Activated CD4-positive, alpha-beta T cell treated with anti-CD3 and anti-CD28 coated beads, Interleukin-2, amount 10 ng/mL, durations not matched to agents 7 days and 5 days (primary cell): ENCODE data around the gene COL27A1. TPM values are rescaled to one million over a fixed set of nuclear protein-coding genes. Genes with fewer than 3 reads are reported as not detected.
A peak's percentile ranks its signal among the peaks of the same experiment; 100 is the strongest.
"Not testable (repeated sequence)": the region's sequence is repeated elsewhere in the genome, so short reads cannot be mapped to it uniquely, and the experiment has no call there.

Experiments
- CTCF ChIA-PET: fragments of 350-600 bp; sonication (Branson Sonifier 250); formaldehyde crosslinking; loops from one replicate; lab custom pipeline; 2021; ENCODE audit warnings: antibody characterized with exemption; lab: Charles Lee
- POLR2A ChIA-PET: fragments of 350-600 bp; sonication (Branson Sonifier 250); formaldehyde crosslinking; loops from one replicate; lab custom pipeline; 2021; ENCODE audit warnings: antibody characterized with exemption; lab: Charles Lee
- DNase-seq: peaks from one replicate; pipeline ENCODE4 v3.0.0-alpha.2; 2020
- H3K27ac Mint-ChIP-seq: one replicate; pipeline ENCODE4 v1.8.0; 2021; ENCODE audit warnings: mild to moderate bottlenecking, moderate library complexity, mixed read lengths
- H3K27me3 Mint-ChIP-seq: one replicate; pipeline ENCODE4 v1.8.0; 2021; ENCODE audit warnings: mixed read lengths
- H3K36me3 Mint-ChIP-seq: one replicate; pipeline ENCODE4 v1.8.0; 2021; ENCODE audit warnings: low read depth, mixed read lengths
- H3K4me1 Mint-ChIP-seq: one replicate; pipeline ENCODE4 v1.8.0; 2021; ENCODE audit warnings: mixed read lengths
- H3K4me3 Mint-ChIP-seq: one replicate; pipeline ENCODE4 v1.8.0; 2021; ENCODE audit warnings: mild to moderate bottlenecking, moderate library complexity, mixed read lengths
- H3K9me3 Mint-ChIP-seq: one replicate; pipeline ENCODE4 v1.8.0; 2021; ENCODE audit warnings: mixed read lengths
- total RNA-seq, 2 experiments: library from RNA; stranded (reverse); gene quantifications; one replicate each; pipeline ENCODE4 v1.2.3, GENCODE V29; 2021

COL27A1 gene
- total RNA-seq, 2 experiments from 2014 or later: 0.15 to 0.22 TPM

DNA sequence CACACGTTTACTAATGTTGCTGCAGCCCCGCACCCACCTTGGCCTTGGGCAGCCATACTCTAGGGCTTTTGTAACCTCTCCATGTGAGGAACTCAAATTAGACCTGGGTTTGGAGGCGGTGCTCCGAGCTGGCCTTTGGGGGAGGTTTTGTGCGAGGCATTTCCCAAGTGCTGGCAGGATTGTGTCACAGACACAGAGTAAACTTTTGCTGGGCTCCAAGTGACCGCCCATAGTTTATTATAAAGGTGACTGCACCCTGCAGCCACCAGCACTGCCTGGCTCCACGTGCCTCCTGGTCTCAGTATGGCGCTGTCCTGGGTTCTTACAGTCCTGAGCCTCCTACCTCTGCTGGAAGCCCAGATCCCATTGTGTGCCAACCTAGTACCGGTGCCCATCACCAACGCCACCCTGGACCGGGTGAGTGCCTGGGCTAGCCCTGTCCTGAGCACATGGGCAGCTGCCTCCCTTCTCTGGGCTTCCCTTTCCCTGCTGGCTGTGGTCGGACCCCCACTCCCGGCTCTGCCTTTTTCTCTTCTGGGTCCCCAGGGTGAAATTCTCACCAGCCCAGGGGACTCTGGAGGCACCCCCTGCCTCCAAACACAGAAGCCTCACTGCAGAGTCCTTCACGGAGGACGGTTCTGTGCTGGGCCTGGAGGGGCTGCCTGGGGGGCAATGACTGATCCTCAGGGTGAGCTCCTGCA lies 167.6 kb downstream of the COL27A1 start, which contains the start of gene ORM1:
Gene ORM1 (plus strand): TSS at position 268 of the 701 bp plus-strand sequence. CDS start 36 bp downstream, at position 304.
- H3K4me1 Mint-ChIP-seq, DNase-seq, H3K36me3 Mint-ChIP-seq, H3K27me3 Mint-ChIP-seq, H3K9me3 Mint-ChIP-seq, H3K4me3 Mint-ChIP-seq, CTCF ChIA-PET, POLR2A ChIA-PET, H3K27ac Mint-ChIP-seq: not testable (repeated sequence)

DNA sequence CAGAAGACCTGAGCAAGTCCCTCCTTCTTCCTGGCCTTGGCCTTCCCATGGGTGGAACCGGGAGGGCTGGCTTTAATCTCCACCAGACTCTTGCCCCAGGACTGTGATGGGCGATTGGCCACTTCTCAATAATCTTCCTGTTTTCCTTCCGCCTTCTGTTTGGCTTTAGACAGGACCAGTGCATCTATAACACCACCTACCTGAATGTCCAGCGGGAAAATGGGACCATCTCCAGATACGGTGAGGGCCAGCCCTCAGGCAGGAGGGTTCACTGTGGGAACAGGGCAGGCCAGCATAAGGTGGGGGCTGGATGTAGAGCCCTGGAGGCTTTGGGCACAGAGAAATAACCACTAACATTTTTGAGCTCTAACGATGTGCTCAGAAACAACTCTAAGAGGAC lies 168.5 kb downstream of the COL27A1 start:
- H3K36me3 Mint-ChIP-seq: not testable (repeated sequence)

DNA sequence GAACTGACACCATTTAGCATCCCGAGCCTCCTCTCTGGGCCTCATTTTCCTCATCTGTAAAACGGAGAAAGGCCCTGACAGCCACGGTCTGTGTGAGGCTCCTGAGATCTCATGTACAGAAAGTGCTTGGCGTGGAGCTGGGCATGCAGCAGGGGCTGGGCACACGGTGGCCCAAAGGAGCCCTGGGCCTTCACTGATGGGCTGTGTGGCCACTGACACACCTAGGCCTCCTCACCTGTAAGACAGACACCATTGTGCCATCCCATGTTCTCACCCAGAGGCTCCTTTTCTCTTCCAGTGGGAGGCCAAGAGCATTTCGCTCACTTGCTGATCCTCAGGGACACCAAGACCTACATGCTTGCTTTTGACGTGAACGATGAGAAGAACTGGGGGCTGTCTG lies 169.2 kb downstream of the COL27A1 start:
- CTCF ChIA-PET: no interaction called here

More for the DNA sequence above, 168.5 kb downstream of the COL27A1 start:
- CTCF ChIA-PET, H3K9me3 Mint-ChIP-seq, POLR2A ChIA-PET, H3K27me3 Mint-ChIP-seq, H3K4me1 Mint-ChIP-seq, H3K4me3 Mint-ChIP-seq, DNase-seq, H3K27ac Mint-ChIP-seq: not testable (repeated sequence)

DNA sequence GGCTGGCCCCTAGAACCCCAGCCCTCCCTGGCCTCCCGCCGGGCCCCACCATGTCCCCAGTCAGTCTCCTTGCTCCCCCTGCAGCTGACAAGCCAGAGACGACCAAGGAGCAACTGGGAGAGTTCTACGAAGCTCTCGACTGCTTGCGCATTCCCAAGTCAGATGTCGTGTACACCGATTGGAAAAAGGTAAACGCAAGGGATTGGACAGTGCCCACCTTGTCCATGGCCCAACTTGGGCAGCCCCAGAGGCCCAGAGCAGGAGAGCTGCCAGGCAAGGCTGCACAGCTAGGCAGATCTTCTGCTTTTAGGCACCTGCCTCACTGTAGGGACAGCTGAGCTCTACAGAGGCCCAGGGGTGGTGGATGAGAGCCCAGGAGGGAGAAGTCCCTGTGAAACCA lies 169.6 kb downstream of the COL27A1 start:
- H3K36me3 Mint-ChIP-seq, H3K4me3 Mint-ChIP-seq, H3K4me1 Mint-ChIP-seq, H3K27ac Mint-ChIP-seq, POLR2A ChIA-PET, H3K9me3 Mint-ChIP-seq, DNase-seq, H3K27me3 Mint-ChIP-seq, CTCF ChIA-PET: not testable (repeated sequence)

More for the DNA sequence above, 169.2 kb downstream of the COL27A1 start:
- Mint-ChIP-seq H3K36me3 (no peaks in the 10 kb centered on the region), H3K9me3 (no peaks in the 10 kb centered on the region), H3K4me3 (no peak overlapping the region), H3K4me1 (no peaks in the 10 kb centered on the region), H3K27me3 (no peaks in the 10 kb centered on the region), H3K27ac (no peak overlapping the region)
- DNase-seq: no peak
- POLR2A ChIA-PET: no interaction called here

DNA sequence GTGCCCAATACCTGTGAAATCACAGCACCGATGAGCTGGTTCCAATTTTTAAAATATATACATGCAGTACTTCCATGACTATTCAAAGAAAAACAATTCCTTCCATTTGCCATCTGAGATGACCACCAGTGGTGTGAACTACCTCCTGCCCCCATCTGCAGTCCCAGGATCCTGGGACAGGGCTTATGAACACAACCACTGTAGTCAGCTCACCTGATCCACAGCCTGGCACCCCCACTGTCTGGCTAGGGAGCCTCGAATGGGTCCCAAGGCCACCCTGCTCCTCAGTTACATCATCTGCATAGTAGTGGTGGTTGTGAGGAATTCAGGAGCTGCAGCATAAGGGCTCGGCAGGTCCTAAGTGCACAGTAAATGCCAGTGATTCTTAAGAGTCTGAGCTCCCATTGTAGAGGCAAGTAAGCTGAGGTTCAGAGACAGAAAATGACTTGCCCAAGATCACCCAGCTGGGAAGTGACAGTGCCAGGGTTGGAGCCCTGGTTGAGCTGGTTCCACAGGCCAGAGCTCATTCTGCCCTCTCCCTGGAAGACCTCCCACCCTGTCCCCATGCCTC lies 170.4 kb downstream of the COL27A1 start:
- POLR2A ChIA-PET, H3K9me3 Mint-ChIP-seq, H3K4me3 Mint-ChIP-seq, H3K27me3 Mint-ChIP-seq, H3K4me1 Mint-ChIP-seq, H3K27ac Mint-ChIP-seq, DNase-seq, H3K36me3 Mint-ChIP-seq, CTCF ChIA-PET: not testable (repeated sequence)

DNA sequence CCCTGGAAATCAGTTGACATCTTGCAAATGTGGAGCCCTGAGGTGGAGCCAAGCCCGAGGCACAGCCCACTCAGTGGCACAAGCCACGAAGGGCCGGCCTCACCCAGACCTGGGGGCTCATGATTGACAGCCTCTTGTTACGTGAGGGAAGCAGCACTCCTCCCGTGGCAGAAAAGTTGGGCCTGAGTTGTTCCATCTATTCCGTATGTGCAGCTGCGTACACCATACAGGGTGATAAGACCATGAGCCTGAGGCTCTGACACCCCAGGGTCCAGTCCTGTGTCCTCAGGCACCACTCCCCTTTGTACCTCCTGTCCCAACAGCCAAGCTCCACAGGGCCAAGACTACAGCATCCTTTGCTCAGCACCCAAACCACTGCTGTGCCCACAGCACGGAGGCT lies 172.4 kb downstream of the COL27A1 start:
- no peaks in the 10 kb centered on the region for H3K4me1 Mint-ChIP-seq
- no peaks in the 10 kb centered on the region for H3K27me3 Mint-ChIP-seq
- H3K27ac Mint-ChIP-seq: no peak overlapping the region
- no peaks in the 10 kb centered on the region for H3K9me3 Mint-ChIP-seq
- no peak for DNase-seq
- H3K4me3 Mint-ChIP-seq: no peak overlapping the region
- CTCF ChIA-PET: interaction anchor here (1.6 kb wide), 1 partner anchor 12 kb away, joined by 3 read pairs; no protein-coding TSS in a partner anchor
- H3K36me3 Mint-ChIP-seq: no peaks in the 10 kb centered on the region
- POLR2A ChIA-PET: no interaction called here

DNA sequence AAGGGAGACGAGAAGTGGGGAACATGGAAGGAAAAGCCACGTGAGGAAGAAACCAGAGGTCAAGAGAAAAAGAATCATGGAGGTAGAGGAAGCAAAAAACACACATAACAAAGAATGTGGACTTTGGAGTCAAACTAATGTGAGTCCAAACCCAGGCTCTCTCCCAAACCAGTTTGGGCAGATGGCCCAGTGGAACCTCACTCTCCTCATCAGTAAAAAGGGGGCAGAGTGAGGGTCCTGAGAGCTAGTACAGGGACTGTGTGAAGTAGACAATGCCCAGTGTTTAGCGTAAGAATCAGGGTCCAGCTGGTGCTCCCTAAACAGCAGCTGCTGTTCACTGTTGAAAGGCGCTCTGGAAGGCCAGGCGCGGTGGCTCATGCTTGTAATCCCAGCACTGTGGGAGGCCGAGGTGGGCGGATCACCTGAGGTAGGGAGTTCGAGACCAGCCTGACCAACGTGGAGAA lies 173.1 kb downstream of the COL27A1 start:
- H3K27me3 Mint-ChIP-seq, H3K4me3 Mint-ChIP-seq, DNase-seq, H3K36me3 Mint-ChIP-seq, H3K9me3 Mint-ChIP-seq, H3K27ac Mint-ChIP-seq, POLR2A ChIA-PET, H3K4me1 Mint-ChIP-seq: not testable (repeated sequence)
- CTCF ChIA-PET: interaction anchor here (1.6 kb wide), 1 partner anchor 11 kb away, joined by 3 read pairs; no protein-coding TSS in a partner anchor

DNA sequence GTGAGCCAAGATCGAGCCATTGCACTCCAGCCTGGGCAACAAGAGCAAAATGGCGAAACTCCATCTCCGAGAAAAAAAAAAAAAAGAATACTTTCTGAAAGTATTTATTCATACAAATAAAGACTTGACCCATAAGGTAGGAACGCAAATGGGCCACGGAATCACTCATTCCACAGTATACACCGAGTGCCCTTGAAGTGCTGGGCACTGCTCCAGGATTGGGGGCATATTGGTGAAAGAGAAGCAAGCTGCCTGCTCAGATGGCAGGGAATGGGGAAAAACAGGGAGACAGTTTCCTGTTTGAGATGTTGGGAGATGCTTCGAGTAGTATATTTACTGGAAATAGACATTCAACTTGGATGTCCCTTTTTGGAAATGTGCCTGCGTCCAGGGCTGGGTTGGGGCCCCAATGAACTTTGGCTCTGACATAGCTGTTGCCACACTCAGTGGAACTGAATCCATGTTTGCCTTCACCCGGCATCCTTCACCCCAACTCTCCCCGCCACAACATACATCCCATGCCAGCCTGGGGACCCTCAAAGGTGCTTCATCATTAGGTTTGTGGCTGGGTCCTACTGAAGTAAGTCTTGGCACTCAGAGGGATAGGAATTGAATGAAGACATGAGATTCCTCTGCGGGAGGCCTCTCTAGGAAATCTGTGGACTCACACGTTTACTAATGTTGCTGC lies 173.7 kb downstream of the COL27A1 start:
- DNase-seq, H3K27me3 Mint-ChIP-seq, POLR2A ChIA-PET, H3K4me1 Mint-ChIP-seq, H3K9me3 Mint-ChIP-seq, H3K36me3 Mint-ChIP-seq, H3K27ac Mint-ChIP-seq, H3K4me3 Mint-ChIP-seq: not testable (repeated sequence)
- CTCF ChIA-PET: interaction anchor here (0.6 to 1.6 kb wide), 2 partner anchors 10 to 238 kb away, joined by 3 read pairs; no protein-coding TSS in a partner anchor

DNA sequence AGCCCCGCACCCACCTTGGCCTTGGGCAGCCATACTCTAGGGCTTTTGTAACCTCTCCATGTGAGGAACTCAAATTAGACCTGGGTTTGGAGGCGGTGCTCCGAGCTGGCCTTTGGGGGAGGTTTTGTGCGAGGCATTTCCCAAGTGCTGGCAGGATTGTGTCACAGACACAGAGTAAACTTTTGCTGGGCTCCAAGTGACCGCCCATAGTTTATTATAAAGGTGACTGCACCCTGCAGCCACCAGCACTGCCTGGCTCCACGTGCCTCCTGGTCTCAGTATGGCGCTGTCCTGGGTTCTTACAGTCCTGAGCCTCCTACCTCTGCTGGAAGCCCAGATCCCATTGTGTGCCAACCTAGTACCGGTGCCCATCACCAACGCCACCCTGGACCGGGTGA lies 174.3 kb downstream of the COL27A1 start, which contains the start of gene ORM2:
Gene ORM2 (plus strand): TSS at position 245 of the 398 bp plus-strand sequence. CDS start 36 bp downstream, at position 281.
- peak within 1 kb of the TSS; percentile 42 for H3K4me3 Mint-ChIP-seq
- H3K36me3 Mint-ChIP-seq, DNase-seq, H3K27ac Mint-ChIP-seq, H3K9me3 Mint-ChIP-seq, CTCF ChIA-PET, POLR2A ChIA-PET, H3K4me1 Mint-ChIP-seq, H3K27me3 Mint-ChIP-seq: not testable (repeated sequence)

DNA sequence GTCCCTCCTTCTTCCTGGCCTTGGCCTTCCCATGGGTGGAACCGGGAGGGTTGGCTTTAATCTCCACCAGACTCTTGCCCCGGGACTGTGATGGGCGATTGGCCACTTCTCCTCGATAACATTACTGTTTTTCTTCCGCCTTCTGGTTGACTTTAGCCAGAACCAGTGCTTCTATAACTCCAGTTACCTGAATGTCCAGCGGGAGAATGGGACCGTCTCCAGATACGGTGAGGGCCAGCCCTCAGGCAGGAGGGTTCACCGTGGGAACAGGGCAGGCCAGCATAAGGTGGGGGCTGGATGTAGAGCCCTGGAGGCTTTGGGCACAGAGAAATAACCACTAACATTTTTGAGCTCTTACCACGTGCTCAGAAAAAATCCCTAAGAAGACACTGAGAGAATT lies 175.3 kb downstream of the COL27A1 start:
- H3K9me3 Mint-ChIP-seq: peaks cover 2% of the 10 kb centered on the region
- H3K4me3 Mint-ChIP-seq: peak overlapping the region; percentile 42
- H3K36me3 Mint-ChIP-seq: peaks cover 12% of the 10 kb centered on the region
- peaks cover 2% of the 10 kb centered on the region for H3K4me1 Mint-ChIP-seq
- H3K27me3 Mint-ChIP-seq: no peaks in the 10 kb centered on the region
- ChIA-PET POLR2A (no interaction called here), CTCF (no interaction called here)
- H3K27ac Mint-ChIP-seq: no peak overlapping the region
- DNase-seq: no peak

DNA sequence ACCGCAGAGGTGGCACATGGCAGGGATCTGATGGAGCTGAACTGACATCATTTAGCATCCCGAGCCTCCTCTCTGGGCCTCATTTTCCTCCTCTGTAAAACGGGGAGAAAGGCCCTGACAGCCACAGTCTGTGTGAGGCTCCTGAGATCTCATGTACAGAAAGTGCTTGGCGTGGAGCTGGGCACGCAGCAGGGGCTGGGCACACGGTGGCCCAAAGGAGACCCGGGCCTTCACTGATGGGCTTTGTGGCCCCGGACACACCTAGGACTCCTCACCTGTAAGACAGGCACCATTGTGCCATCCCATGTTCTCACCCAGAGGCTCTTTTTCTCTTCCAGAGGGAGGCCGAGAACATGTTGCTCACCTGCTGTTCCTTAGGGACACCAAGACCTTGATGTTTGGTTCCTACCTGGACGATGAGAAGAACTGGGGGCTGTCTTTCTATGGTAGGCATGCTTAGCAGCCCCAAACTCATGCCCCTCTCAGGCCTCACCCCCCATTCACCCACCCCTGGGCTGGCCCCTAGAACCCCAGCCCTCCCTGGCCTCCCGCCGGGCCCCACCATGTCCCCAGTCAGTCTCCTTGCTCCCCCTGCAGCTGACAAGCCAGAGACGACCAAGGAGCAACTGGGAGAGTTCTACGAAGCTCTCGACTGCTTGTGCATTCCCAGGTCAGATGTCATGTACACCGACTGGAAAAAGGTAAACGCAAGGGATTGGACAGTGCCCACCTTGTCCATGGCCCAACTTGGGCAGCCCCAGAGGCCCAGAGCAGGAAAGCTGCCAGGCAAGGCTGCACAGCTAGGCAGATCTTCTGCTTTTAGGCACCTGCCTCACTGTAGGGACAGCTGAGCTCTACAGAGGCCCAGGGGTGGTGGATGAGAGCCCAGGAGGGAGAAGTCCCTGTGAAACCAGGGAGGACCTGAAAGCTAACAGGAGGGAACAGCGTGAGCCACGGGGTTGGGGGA lies 176.2 kb downstream of the COL27A1 start:
- Mint-ChIP-seq H3K4me3 (peak overlapping the region; percentile 34), H3K27ac (peak overlapping the region; percentile 75), H3K36me3 (peaks cover 21% of the 10 kb centered on the region)
- H3K27me3 Mint-ChIP-seq, CTCF ChIA-PET, H3K4me1 Mint-ChIP-seq, DNase-seq, H3K9me3 Mint-ChIP-seq: not testable (repeated sequence)
- POLR2A ChIA-PET: interaction anchor here (0.6 kb wide), 1 partner anchor 204 kb away, joined by 3 read pairs; no protein-coding TSS in a partner anchor

DNA sequence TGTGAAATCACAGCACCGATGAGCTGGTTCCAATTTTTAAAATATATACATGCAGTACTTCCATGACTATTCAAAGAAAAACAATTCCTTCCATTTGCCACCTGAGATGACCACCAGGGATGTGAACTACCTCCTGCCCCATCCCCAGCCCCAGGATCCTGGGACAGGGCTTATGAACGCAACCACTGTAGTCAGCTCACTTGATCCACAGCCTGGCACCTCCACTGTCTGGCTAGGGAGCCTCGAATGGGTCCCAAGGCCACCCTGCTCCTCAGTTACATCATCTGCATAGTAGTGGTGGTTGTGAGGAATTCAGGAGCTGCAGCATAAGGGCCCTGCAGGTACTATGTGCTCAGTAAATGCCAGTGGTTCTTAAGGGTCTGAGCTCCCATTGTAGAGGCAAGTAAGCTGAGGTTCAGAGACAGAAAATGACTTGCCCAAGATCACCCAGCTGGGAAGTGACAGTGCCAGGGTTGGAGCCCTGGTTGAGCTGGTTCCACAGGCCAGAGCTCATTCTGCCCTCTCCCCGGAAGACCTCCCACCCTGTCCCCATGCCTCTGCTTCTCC lies 177.2 kb downstream of the COL27A1 start:
- Mint-ChIP-seq H3K27ac (peak overlapping the region; percentile 41), H3K4me3 (peak overlapping the region; percentile 43), H3K36me3 (peaks cover 30% of the 10 kb centered on the region)
- DNase-seq, POLR2A ChIA-PET, CTCF ChIA-PET, H3K27me3 Mint-ChIP-seq, H3K9me3 Mint-ChIP-seq, H3K4me1 Mint-ChIP-seq: not testable (repeated sequence)
